Endothelial cell of hepatic sinusoid (primary cell): Measurements from ENCODE around the gene STYK1.
"Not testable (repeated sequence)": the region's sequence is repeated elsewhere in the genome, so short reads cannot be mapped to it uniquely, and the experiment has no call there.

Source experiments
- in situ Hi-C: cut with HindIII; loops from 2 replicates; pipeline ENCODE4 v1.10.0; 2017; ENCODE audit warnings: low sequenced_read_pairs

The STYK1 gene

DNA sequence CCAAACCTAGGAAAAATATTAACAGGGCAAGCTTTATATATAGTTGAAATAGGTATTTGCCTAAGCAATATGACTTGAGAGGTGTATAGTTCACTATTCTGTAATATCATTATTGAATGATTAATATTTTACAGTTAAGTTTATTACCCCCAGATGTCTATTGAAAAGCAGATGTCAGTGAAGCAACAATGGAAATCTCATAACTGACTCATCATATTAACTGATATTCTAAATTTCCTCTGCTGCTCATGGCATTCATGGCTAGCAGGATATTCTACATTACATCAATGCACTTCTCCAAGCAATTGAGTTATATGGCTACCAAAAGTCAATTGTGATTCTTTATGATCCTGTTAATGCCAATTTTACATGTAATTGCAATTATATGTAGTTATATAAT, 50.7 kb downstream of the STYK1 start:
- in situ Hi-C loops, result loop anchor here (5.0 kb wide), 1 partner anchor 89 kb away; no protein-coding TSS in a partner anchor

DNA sequence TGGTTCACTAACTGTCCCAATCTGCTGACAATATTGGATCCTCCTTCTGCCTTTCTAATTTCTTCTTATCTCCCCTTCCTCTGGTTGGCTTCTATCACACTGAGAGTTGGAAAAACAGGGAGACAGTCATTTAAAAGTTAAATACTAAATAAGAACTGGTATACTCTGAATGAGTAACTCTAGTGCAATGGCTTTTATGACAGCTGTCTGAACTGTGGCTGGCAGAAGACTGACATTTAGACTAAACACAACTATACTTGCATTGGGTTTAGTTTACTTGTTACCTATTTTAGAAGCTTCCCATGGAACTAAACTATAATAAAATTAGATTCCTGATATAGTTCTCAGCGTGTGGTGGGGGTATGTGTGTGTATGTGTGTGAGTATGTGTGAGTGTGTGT, 52.6 kb downstream of the STYK1 start:
- in situ Hi-C loops, result loop anchor here (5.0 kb wide), 1 partner anchor 91 kb away; no protein-coding TSS in a partner anchor

GRCh38 chr12:10620078-10620779, 53.6 kb downstream of the STYK1 start:
- in situ Hi-C loops, result loop anchor here (5.0 kb wide), 1 partner anchor 92 kb away; no protein-coding TSS in a partner anchor

GRCh38 chr12:10618338-10618987, 55.4 kb downstream of the STYK1 start:
- in situ Hi-C loops, result no loop called here

- in situ Hi-C loops, result no loop called here
Observed at GRCh38 chr12:10617863-10618262, 56.0 kb downstream of the STYK1 start.

DNA sequence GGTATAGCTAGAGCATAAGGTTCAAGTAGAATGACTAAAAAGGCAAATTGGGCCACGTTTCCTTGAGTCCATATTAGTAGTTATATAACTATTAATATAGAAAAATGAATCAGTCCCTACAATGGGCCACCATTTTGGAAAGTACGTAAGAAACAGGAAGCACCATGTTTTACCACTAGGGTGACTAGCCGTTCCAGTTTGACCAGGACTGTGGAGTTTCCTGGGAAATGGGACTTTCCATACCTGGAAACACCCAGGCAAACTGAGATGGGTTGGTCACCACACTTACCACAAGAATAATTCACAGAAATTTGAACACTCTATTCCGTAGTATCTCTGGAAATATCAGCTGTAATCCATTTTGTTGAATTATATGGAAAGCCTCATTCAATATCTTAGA, 58.3 kb downstream of the STYK1 start:
- in situ Hi-C loops, result no loop called here

GRCh38 chr12:10614056-10614370, 59.8 kb downstream of the STYK1 start:
- in situ Hi-C loops, result no loop called here

- in situ Hi-C loops, result no loop called here
Observed at GRCh38 chr12:10613349-10614055, 60.4 kb downstream of the STYK1 start, which contains the start of gene MAGOHB. MAGOHB (minus strand) TSS chr12:10613609; CDS start chr12:10613532, 77 bp downstream.

GRCh38 chr12:10612984-10613348, 60.9 kb downstream of the STYK1 start:
- in situ Hi-C loops, result no loop called here

- in situ Hi-C loops, result no loop called here
Observed at GRCh38 chr12:10612110-10612509, 61.7 kb downstream of the STYK1 start.

GRCh38 chr12:10611258-10611657, 62.6 kb downstream of the STYK1 start:
- in situ Hi-C loops, result not testable (repeated sequence)

DNA sequence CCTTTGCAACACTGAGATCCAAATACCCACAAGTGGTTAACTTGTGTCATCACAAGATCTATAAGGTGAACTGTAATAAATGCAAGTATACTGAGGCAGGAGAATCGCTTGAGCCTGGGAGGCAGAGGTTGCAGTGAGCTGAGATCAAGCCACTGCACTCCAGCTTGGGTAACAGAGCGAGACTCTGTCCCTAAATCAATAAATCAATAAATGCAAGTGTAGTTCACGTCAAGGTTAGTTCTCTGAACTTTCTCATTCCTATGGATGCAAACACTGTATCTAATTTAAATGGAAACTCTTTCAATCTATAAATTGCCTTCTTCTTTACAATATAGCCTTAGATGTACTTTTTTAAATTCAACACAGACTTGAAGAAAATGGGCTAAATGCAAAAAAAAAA, 63.7 kb downstream of the STYK1 start:
- in situ Hi-C loops, result no loop called here

DNA sequence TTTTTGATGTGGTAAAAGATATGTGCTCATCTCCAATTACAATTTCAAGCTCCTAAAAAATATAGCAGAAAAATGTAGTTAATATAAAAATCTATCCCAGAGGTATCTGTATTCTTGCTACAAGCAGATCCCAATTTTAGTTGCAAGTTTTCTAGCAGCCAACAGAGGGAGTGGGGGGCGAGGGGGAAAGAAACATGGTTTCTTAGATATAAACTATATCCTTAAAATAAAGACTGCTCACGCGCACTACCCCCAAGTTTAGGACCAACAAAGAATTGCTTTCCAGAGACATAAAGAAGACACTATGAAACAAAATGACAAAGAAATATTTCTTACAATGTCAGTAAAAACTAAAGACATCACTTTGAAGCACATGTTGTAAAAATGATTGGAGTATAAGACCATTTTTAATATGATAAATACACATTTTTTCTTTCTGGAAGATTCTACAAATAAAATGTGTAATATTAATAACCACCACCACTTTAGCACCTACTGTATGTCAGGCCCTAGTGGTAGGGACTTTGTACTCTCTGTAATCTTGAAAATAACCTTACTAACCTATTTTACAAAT, 65.9 kb downstream of the STYK1 start:
- in situ Hi-C loops, result no loop called here

- in situ Hi-C loops, result no loop called here
Observed at GRCh38 chr12:10601860-10602259, 72.0 kb downstream of the STYK1 start.

DNA sequence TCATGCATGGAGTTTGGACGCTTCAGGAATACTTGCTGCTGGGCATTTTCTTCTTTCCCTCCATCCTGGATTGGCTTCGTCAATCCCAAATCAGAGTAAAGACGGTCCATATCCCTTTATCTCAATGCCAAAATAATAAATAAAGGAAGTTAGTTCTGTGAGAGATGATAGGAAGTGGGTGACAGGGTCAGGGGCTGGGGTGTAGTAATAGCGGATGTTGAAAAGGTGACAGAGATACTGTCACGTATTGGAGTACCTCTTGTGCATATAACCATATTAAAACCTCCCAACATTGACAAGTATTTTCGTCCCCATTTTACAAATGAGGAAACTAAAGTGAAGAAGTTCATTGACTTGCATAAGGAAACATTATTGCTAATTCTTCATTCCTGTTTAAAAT, 72.9 kb downstream of the STYK1 start:
- in situ Hi-C loops, result no loop called here

- in situ Hi-C loops, result no loop called here
Observed at GRCh38 chr12:10595881-10596280, 78.0 kb downstream of the STYK1 start.

- in situ Hi-C loops, result no loop called here
Observed at GRCh38 chr12:10590966-10591365, 82.9 kb downstream of the STYK1 start.

- in situ Hi-C loops, result no loop called here
Observed at GRCh38 chr12:10584415-10584814, 89.4 kb downstream of the STYK1 start.

DNA sequence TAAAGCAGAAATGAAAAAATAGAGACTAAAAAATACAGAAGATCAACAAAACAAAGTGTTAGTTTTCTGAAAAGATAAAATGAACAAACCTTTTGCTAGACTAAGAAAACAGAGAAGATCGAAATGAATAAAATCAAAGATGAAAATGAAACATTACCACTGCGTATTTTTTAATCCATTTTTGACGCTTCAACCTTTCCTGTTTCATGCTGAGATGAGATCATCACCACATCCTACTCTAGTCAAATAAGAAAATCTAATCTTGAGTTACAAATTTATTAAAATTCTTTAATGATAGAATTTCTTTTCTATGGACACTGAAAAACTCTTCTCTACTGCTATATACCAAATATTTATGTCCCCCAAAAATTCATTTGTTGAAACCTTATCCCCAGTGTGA, 91.1 kb downstream of the STYK1 start:
- in situ Hi-C loops, result no loop called here

- in situ Hi-C loops, result not testable (repeated sequence)
Observed at GRCh38 chr12:10582133-10582532, 91.7 kb downstream of the STYK1 start.

- in situ Hi-C loops, result no loop called here
Observed at GRCh38 chr12:10574307-10574706, 99.5 kb downstream of the STYK1 start.
